NCI-H1105 (cell line): ENCODE data around the gene KDM8.

Source experiments
- DNase-seq: peaks from one replicate; lab custom pipeline; 2025; lab: John Stamatoyannopoulos, UW

Gene KDM8

DNA sequence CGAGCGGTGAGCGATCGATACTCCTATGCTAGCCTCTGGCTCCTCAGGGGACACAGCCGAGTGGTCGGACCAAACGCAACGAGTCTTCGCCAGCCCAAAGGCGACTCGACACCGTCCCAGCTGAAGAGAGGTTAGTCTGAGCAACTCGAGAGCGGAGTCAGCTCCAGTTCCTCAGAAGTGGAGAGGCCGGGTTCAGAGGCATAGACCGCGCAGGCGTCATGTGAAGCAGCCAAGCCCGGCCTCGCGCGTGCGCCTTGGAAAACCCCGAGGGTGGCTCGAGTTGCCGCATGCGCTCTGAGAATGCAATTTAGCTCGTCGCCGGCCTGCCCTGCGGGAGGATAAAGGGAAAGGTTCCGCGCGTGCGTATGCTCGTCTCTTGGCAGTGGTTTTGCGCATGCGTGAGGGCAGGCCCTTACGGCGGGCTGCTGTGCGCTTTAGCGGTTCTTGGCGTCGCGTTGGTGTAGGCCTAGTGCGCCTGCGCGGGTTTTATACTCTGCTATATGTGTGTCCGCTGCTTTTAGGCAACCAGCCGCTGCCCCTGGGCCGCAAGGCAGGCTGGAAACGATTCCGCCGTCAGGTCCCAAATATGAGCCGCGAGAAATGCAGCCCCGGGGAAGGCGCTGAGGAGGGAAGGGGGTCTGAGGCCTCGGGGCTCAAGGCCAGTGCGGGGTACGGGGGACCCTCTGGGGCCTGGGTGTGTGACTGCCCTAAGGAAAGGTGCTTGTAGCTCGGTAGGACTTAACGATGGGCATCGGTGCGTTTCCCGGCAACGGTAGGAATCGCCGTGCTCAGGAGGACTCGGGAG lies at the start of gene KDM8:
TSS of gene KDM8 (plus strand) at position 20 of the 805 bp plus-strand sequence. CDS start 6,598 bp downstream, outside the sequence.
- DNase-seq = peak; percentile 98

DNA sequence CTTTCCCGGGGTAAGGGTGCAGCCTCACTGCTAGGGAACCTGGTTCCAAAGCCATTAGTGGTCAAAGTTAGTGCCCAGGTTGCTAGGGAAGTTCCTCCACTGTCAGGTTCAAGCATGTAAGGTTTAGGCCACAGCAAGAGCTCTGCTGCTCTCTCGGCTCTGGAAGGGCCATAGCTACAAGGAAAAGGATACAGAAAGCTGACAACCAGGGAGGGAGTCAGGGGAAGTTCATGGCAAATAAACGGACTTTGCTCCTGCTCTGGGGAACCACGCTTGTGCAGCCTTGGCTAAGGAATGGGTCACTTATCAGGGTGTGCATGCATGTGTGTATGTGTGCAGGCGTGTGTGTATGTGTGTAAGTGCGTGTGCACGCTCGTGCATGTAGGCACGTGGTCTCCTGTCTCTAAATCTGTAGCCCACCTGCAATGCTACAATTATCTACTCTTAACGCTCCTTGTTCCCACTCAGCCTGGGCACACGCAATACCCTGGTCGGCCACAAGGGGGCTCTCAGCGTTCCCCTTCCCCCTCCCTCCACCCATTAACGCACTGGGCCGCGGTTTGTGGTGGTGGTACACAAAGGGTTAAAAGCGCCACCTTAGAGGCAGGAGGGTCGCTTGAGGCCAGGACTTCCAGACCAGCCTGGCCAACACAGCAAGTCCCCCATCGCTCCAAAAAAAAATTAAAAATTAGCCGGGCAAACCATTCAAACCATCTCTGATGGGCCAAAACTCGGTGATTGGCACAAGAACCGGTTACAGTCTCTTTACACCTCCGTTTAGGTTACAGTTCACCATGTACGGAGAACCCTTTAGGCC lies 48.4 kb upstream of the KDM8 start:
- DNase-seq = no peak

DNA sequence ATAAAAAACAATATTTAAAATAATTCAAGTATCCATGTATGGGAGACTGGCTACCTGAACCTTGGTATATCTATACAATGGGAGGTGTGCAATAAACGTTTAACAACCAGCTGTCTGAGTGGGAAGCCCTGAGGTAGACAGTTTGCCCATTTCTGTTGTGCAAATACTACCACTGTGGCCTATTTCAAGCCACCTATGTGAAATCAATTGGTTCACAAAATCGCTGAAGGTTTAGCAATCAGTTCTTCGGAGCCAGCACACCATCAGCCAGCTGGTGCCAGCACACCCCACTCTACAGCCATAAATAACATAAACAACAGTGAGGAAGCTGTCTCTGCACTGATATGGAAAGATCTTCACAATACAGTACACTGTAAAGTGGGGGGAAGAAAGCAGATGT lies 46.7 kb upstream of the KDM8 start:
- no peak for DNase-seq

DNA sequence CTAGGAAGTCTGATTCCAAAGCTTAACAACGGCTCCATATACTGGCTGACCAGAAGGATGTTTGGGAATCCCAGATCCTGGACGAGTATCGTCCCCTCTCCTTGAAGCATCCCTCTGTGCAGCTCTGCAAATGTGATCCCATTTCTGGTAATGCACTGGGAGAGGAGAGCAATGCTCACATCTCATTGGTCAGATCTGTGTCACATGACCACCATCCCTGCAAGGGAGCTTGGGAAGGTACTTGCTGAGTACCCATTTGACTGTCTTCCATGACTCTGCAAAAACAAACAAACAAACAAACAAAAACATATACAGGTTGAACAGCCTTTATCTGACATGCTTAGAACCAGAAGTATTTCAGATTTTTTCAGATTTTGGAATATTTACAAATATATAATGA lies 41.9 kb upstream of the KDM8 start:
- DNase-seq = no peak

DNA sequence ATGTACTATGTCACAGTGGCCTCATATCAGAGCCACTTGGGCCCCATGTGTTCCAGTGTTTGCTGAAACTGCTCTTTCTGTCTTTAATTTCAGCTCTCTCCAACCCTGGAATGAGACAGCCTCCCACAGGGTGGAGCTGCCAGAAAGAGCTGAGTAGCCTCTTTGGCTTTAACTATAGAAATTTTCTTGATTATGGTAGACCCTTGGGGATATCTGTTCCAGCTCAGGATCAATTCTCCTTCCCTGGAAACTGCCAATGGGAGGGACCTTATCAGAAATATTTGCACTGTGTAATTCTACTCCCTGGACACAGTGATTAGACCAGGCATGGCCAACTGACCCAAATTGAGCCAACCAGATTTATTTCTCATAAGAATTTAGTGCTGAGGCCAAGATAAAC lies 39.0 kb upstream of the KDM8 start:
- DNase-seq = no peak

DNA sequence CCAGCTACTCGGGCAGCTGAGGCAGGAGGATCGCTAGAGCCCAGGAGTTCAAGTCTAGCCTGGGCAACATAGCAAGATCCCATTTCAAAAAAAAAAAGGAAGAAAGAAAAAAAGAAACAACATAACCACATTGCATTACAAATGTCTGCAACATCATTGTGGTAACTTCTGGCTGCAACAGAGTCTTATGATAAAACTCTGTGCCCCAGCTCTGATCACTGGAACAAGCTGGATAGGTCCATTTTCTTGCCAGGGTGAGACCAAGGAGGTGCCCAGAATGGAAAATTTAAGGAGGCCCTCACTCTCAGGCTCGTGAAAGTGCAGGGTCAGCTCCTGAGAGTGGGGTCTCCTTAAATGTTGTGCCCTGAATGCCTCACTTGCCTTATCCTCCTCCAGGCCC lies 37.8 kb upstream of the KDM8 start:
- DNase-seq = no peak

DNA sequence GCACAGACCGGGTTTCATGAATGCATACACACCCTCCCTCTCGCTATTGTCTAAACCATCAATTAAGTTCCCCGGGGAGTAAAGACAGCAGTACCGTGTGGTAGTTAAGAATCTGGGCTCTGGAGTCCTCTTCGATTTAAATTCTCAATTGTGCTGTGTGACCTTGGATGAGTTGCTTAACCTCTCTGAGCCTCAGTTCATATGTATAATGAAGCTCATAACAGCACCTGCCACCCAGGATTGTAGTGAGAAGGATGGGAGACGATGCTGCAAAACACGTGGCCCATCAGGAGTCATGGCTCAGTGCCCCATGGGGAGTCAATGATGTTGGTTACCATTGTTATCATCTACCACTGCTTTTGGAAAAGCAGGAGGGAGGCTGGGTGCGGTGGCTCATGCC lies 34.5 kb upstream of the KDM8 start:
- DNase-seq = no peak

DNA sequence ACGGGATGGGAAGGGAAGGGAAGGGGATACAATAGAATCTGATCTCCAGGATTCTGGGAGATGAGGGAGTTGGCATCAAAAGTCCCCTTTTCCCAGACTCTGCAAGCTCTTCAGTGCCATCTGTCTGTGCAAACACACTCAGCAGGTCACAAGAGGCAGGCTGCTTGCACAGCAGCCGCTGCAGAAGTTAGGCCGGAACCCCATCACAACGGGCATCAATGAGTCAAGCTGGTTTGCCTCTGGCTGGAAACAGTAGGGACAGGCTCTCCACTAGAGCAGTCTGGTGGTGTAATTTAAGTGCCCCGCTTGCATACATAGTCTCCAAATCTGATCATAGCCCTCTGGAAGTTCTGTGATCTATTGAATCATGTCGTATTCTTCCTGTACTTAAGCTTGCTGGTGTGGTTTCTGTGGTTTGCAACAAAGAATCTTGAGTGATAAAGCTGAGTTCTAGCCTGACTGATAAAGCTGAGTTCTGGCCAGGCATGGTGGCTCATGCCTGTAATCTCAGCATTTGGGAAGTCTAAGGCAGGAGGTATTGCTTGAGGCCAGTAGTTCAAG lies 33.7 kb upstream of the KDM8 start:
- no peak for DNase-seq

DNA sequence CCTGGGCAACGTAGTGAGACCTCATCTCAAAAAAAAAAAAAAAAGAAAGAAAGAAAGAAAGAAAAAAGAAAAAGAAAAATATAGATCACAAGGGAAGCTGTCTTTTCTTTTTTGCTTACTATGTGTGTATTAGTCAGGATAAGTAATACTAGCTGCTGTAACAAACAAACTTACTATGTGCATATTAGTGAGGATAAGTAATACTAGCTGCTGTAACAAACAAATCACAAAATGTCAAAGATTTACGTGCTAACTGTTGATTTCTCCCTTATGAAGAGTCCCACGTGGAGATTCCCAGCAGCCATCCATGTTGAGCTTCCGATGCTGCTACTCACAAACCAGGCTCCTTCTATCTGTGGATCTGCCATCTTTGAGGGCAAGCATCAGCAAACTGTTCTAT lies 31.7 kb upstream of the KDM8 start:
- DNase-seq = no peak

DNA sequence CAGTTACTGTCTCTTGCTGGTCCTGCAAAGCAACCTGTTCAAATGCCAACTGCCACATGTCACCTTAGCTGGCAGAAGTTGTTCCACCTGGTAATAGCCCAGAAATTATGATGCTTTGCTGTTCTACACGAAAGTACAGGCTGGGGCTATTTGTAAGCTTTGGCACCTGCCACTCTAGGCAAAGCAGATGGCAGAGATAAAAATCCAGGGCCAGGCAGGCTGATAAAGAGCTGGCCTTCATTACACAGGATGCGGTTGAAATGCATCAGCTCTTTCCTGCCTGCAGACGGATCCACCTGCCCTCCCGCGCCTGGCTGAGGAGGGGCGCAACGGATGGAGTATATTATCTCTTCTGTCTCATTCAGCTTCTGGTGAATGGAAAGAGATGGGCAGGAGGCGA lies 29.3 kb upstream of the KDM8 start:
- DNase-seq = peak; percentile 66

DNA sequence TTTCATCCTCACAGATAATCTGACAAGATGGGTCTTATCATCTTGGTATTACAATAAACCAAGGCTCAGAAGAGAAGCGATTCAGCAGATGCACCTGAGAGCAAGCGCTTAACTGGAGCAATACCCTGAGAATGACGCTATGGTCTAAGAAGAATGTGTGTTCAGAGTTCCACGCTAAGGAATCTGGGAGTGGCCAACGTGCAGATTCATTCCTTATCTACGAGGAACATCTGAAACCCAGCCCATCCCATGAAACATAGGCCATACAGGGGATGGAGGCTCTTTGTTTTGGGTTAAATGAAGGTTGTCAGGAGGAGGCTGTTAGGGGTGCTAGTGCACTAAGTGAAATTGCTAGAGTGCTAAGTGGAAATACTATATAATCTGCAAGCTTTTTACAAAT lies 28.5 kb upstream of the KDM8 start:
- DNase-seq = no peak

DNA sequence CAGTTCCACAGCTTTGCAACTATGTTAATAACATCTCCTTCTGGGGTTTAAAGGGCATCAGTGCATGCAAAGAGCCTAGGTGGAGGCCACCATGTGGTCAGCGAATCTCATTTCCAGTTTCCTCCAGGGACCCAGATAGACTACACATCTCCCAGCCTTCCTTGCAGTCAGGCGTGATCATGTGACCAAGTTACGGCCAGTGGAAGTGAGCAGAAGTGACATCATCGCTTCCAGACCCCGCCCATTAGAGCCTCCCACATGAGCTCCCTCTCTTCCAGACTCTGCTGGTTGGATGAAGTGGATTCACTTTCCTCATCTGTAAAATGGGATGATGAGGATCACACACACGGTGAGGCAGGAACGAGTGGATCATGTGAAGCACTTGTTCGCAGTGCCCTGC lies 27.4 kb upstream of the KDM8 start:
- DNase-seq = no peak

DNA sequence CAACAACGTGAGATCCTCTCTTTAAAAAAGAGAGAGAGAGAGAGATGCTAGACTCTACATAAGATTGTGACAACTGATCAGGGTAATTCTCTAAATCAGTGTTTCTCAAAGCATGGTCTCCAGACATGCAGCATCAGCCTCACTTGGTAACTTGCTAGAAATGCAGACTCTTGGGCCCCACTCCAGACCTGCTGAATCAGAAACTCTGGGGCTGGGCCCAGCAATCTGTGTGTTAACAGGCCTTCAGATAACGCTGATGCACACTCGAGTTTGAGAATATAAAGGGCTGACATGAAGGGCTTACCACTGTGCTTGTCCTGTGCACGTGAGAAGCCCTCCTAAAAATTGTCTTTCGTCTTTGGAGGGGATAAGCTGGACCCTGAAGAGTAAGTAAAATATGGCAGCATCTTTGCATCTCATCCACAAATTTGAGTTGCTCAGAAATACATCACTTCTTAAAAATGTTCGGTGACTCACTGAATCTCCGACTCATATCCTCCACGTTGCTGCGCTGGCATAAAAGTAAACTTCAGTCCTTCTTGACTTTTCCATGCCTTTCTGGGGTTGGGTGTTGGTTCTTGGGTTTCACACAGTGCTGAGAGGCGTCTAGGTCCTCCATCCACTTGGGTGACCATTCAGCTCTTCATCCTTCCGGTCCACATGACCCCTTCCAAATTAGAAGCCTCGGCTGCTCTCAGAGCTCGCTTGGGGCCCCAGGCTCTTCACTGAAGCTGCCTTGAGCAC lies 26.1 kb upstream of the KDM8 start:
- no peak for DNase-seq

DNA sequence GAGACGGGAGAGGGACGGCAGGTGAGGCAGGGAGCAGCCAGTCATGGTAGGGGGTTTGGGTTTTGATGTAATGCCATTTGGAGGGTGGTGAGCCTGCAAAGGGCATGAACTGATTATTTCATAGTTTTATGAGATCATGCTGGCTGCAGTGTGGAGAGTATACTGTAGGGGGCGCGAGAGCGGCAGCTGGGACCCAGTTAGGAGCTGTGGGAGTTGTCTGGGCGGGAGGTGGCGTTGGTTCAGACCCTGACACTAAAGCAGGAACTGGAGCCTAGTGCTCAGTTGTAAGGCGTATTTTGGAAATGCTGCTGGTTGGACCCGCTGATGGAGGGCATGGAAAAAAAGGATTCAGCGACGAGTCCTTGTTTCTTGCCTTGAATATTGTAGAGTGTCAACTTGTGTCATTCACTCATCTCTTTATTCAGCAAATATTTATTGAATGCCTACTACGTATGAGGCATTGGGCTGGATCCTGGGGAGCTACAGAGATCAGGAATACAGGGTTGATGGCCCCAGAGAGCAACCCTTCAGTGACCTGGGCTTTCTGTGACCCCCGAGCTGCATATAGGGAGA lies 23.7 kb upstream of the KDM8 start:
- DNase-seq = no peak

DNA sequence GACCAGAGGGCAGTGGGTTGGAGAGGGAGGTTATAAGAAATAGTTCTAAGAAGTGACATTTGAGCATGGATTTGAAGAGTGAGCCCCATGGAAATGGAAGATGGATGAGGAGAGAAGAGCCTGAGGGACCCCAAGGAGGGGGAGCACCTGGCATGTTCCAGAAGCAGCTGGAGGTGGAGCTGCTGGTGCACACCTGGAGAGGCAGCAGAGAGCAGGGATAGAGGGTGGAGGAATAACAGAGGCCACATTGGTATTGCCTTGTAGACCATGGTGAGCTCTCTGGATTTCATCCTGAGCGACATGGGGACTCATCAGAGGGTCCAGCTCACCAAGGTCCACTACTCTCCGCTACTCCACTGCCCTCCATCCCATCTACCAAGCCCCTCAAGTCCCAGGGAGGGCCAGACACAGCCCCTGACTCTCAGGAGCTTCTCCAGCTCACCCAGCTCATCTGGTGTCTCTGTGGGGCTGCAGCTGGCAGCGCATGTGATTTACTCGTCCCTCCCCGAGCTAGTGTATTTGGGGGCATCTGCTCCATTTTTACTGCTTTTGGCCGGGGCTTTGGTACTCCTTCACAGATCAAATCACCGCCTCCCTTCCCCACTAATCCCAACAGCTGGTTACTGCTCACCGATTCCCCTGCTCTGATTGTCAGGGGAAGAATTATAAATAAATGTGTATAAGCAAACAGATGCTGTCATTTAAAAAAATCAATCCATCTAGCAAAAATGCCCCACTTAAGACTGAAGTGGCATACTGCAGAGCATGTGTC lies 22.1 kb upstream of the KDM8 start:
- no peak for DNase-seq

DNA sequence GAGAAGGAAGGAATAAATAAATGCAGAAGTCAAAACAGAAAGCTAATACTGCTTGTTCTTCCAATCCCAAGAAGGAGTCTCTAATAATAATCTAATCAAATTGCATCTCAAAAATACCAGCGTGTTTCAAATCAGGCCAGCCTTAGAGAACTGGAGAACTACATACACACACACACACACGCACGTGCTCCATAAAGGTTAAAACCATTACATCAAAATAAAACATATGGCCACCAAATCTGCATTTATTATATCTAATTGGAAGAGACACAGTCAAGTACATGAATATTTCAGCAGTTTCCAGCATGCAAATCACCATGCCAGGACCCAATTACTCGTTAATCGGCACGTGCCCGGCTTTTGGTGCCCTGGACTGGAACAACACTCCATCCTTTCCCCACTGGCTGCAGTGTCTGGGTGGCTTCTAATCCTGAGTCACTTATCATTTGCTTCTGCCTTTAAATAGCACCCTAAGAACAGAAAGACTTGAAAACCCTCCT lies 20.4 kb upstream of the KDM8 start:
- DNase-seq = no peak

DNA sequence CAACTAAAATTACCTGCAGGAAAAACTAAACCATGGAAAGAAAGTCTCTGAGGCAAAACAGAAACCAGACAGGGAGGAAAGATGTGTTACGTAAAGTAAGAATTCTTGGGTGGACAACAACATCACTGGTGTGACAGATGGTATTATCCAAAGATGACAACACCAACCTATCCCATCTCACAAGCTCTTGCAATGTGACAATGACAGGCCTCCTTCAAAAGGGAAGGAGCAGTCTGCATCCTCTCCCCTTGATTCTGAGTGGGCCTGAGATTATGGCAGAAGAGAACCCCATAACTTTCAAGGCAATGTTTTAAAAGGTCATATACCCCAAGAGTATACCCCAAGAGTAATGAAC lies 17.6 kb upstream of the KDM8 start:
- no peak for DNase-seq

DNA sequence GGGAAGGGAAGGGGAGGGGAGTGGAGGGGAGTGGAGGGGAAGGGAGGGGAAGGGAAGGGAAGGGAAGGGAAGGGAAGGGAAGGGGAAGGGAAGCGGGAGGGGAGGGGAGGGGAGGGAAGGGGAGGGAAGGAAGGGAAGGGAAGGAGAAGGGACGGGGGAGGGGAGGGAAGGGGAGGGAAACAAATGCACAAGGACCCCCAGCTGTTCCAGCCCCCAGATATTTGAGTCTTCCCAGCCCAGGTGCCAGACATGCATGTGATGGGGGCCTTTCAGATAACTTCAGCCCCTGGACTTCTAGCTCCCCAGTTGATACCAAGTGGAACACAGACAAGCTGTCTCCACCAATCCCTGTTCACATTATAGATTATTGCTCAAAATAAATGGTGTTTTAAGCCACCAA lies 14.7 kb upstream of the KDM8 start:
- DNase-seq = no peak

DNA sequence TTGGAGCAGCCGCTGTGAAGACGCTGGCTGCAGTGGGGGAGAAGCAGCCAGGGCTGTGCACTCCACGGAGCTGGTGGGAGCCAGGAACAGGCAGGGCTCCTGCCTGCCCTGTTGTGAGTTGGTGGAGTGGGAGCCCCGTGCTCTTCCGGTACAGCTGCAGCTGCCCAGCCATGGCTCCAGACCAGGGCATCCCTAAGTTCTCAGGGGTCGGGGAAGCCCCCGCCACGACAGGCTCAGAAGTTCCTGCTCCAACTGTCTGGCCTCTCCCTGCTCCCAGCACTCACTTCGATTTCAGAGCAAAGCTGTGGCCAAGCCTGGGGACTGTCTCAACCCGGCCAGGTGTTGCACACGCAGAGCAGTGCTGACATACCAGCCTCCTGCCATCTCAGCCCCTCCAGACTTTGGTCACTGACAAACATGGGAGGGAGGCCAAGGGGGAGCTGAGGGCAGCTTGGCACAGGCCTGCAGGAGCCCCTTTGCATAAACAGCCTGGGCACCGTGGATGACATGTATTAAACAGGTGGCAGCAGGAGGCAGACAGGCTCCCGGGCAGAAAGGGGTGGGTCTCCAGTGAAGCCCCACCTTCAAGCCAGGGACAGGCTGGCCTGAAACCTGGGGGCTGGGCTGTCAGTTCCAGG lies 13.9 kb upstream of the KDM8 start:
- no peak for DNase-seq

DNA sequence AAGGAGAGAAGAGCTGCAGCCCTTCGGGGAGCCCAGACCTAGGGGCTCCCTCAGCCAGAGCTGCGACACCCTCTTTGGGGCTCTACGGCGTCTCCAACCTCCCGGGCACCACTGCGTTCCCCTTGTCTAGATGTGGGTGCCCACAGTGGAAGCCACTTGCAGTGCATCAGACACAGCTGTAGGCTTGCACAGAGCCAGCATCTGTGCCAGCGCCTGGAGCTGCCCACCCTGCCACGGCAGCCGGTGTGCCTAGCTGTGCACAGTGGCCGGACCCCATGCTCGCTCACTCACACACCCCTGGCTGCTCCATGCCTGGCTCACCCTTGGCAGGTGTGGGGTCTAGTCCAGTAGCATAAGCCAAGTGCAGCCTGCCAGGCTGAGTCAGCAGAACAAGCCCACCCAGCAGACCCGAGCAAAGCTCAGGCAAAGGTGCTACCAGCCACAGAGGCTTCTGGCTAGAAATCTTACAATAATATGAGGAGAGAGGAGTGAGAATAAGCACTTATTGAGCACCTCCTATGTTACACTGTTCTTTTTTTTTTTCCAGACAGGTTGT lies 12.9 kb upstream of the KDM8 start:
- DNase-seq = no peak
